Measurements from ENCODE around the gene ZBTB33. TPM values are rescaled to one million over a fixed set of nuclear protein-coding genes. Genes with fewer than 3 reads are reported as not detected.

ZBTB33 gene
- total RNA-seq, 1 donor from 2014 or later = 9.4 TPM

GRCh38 chrX:120264341-120264740 lies 13.7 kb downstream of the ZBTB33 start:
- TF ChIP-seq, protein P1, sequence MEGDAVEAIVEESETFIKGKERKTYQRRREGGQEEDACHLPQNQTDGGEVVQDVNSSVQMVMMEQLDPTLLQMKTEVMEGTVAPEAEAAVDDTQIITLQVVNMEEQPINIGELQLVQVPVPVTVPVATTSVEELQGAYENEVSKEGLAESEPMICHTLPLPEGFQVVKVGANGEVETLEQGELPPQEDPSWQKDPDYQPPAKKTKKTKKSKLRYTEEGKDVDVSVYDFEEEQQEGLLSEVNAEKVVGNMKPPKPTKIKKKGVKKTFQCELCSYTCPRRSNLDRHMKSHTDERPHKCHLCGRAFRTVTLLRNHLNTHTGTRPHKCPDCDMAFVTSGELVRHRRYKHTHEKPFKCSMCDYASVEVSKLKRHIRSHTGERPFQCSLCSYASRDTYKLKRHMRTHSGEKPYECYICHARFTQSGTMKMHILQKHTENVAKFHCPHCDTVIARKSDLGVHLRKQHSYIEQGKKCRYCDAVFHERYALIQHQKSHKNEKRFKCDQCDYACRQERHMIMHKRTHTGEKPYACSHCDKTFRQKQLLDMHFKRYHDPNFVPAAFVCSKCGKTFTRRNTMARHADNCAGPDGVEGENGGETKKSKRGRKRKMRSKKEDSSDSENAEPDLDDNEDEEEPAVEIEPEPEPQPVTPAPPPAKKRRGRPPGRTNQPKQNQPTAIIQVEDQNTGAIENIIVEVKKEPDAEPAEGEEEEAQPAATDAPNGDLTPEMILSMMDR (conservative IDR thresholded peaks at IDR 0.05; ENCODE audit: low read depth, low read length) = no peak
- DNase-seq (ENCODE audit: low read depth) = no peak
- H3K4me3 ChIP-seq (ENCODE audit: low read depth, low read length) = no peak overlapping the region

DNA sequence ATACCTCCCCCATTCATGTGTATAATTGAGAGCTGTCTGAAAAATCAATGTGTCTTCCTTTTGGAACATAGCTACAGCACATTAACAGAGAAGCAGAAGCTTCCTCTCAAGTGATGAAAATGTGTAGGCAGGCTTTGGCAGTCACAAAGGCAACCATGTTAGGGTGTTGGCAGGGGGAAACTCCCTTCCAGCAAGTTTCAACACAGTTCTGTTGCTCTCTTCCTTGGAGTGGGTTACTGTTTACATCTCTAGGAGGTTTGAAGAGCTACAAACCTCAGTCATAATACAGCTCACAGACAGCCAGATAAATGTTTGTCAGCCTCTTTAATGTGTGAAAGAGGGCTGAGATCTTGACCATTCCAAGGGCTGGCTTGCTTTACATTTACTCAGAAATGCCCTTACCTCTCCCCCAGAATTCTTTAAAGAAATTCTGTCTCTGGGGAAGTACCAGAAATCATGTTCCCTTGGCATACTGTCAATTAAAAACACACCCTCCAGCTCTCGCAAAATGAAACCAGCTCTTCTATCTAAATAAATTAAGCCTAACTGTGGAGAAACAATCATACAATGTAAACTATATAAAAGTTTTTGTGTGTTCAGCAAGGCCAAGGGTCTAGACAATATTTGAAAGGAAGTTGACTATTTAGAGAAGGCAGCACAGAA lies 18.9 kb downstream of the ZBTB33 start:
- no peak for DNase-seq (ENCODE audit: low read depth)
- TF ChIP-seq, protein P1 (conservative IDR thresholded peaks at IDR 0.05; ENCODE audit: low read depth, low read length) = no peak
- H3K4me3 ChIP-seq (ENCODE audit: low read depth, low read length) = no peak overlapping the region

- no peak for DNase-seq (ENCODE audit: low read depth)
- TF ChIP-seq, protein P1 (conservative IDR thresholded peaks at IDR 0.05; ENCODE audit: low read depth, low read length) = no peak
- H3K4me3 ChIP-seq (ENCODE audit: low read depth, low read length) = no peak overlapping the region
Measured at GRCh38 chrX:120270567-120270966, 20.0 kb downstream of the ZBTB33 start.

GRCh38 chrX:120271218-120271617 lies 20.6 kb downstream of the ZBTB33 start:
- TF ChIP-seq, protein P1 (conservative IDR thresholded peaks at IDR 0.05; ENCODE audit: low read depth, low read length) = no peak
- no peak overlapping the region for H3K4me3 ChIP-seq (ENCODE audit: low read depth, low read length)
- no peak for DNase-seq (ENCODE audit: low read depth)

- H3K4me3 ChIP-seq (ENCODE audit: low read depth, low read length) = no peak overlapping the region
- DNase-seq (ENCODE audit: low read depth) = no peak
- TF ChIP-seq, protein P1 (conservative IDR thresholded peaks at IDR 0.05; ENCODE audit: low read depth, low read length) = no peak
Measured at GRCh38 chrX:120274145-120274544, 23.5 kb downstream of the ZBTB33 start.

DNA sequence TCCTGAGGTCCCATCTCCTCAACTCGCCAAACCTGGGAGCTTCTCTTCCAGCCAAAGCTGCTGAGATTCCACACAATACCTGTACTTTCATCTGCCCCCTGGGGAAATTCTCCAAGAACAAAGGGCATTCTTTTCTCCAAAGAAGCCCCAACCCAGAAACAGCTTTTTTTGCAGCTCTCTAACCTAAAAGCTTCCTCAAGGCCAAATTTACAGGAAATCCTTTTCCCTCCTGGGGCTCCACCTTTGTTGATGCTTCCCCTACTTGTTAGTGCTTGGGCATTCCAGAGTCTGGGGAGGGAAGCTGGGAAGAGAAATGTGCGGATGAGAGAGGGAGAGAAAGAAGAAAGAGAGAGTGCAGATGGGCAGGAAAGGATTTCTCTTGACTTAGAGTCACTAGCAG lies 24.3 kb downstream of the ZBTB33 start:
- TF ChIP-seq, protein P1 (conservative IDR thresholded peaks at IDR 0.05; ENCODE audit: low read depth, low read length) = no peak
- no peak overlapping the region for H3K4me3 ChIP-seq (ENCODE audit: low read depth, low read length)
- DNase-seq (ENCODE audit: low read depth) = no peak

DNA sequence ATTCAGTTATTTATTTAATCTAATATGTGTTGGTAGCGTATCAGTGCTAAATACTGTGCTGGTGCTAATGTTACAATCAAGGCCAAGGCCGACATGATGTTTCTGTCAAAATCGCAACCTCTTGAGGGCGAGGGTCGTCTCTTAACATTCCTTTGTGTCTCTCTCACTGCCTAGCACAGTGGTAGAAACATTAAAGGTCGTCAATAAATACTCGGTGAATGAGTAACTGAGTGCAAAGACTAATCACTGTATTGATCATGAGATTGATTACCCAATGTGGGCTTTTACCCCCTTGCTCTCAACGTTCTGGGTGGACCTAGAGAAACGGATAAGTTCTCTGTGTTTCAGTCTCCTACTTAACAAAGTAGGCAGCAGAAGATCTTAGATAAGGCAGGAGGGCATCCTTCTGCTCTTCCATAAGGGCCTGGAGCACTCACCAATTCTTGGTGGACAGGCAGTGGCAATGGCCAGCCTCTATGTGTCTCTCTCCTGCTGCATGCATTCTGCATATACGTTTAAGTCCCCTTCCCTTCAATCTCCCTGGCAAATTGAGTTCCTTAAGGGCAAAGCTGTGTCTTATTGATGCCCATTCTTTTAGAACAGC lies 30.5 kb downstream of the ZBTB33 start:
- TF ChIP-seq, protein P1 (conservative IDR thresholded peaks at IDR 0.05; ENCODE audit: low read depth, low read length) = no peak
- no peak for DNase-seq (ENCODE audit: low read depth)
- H3K4me3 ChIP-seq (ENCODE audit: low read depth, low read length) = no peak overlapping the region

Measured in epithelial cell of proximal tubule (primary cell).